GM19238 (cell line): ENCODE measurements around the gene SOX15.
"Not testable (repeated sequence)": the region's sequence is repeated elsewhere in the genome, so short reads cannot be mapped to it uniquely, and the experiment has no call there.

Experiments used
- DNase-seq: peaks from one replicate; pipeline ENCODE4 v3.0.0; 2011; ENCODE audit warnings: low spot score; ENCODE audit not compliant: insufficient read length

The SOX15 gene

GRCh38 chr17:7589891-7590691 lies at the start of gene SOX15:
SOX15 (minus strand) TSS chr17:7590094; CDS start chr17:7589676, 418 bp downstream.
- DNase-seq: no peak

- no peak for DNase-seq
Observed at GRCh38 chr17:7636163-7636562, 46.3 kb upstream of the SOX15 start.

- DNase-seq: no peak
Observed at GRCh38 chr17:7634384-7634783, 44.5 kb upstream of the SOX15 start.

GRCh38 chr17:7633093-7633492 lies 43.2 kb upstream of the SOX15 start:
- DNase-seq: no peak

- DNase-seq: peak; percentile 50
Observed at GRCh38 chr17:7632492-7632894, 42.6 kb upstream of the SOX15 start.

- DNase-seq: no peak
Observed at GRCh38 chr17:7631398-7632380, 41.8 kb upstream of the SOX15 start.

GRCh38 chr17:7629939-7630571 lies 40.2 kb upstream of the SOX15 start, which contains the start of gene SHBG:
SHBG (plus strand) TSS chr17:7630135; CDS start chr17:7630173, 38 bp downstream.
- DNase-seq: no peak

GRCh38 chr17:7627250-7628121 lies 37.6 kb upstream of the SOX15 start, which contains the start of gene SAT2:
SAT2 (minus strand) TSS chr17:7627821; CDS start chr17:7627635, 186 bp downstream.
- peak; percentile 97 for DNase-seq

GRCh38 chr17:7626956-7627249 lies 37.0 kb upstream of the SOX15 start:
- no peak for DNase-seq

GRCh38 chr17:7626307-7626706 lies 36.4 kb upstream of the SOX15 start:
- no peak for DNase-seq

- DNase-seq: not testable (repeated sequence)
Observed at GRCh38 chr17:7625749-7626148, 35.9 kb upstream of the SOX15 start.

- DNase-seq: no peak
Observed at GRCh38 chr17:7623661-7624060, 33.8 kb upstream of the SOX15 start.

- DNase-seq: no peak
Observed at GRCh38 chr17:7620835-7621234, 30.9 kb upstream of the SOX15 start.

- DNase-seq: no peak
Observed at GRCh38 chr17:7618608-7619007, 28.7 kb upstream of the SOX15 start.

- DNase-seq: no peak
Observed at GRCh38 chr17:7615265-7615747, 25.4 kb upstream of the SOX15 start.

- peak; percentile 98 for DNase-seq
Observed at GRCh38 chr17:7614425-7615264, 24.8 kb upstream of the SOX15 start, which contains the start of gene FXR2. FXR2 (minus strand) TSS chr17:7614897; CDS start chr17:7614532, 365 bp downstream.

GRCh38 chr17:7613769-7614424 lies 24.0 kb upstream of the SOX15 start:
- no peak for DNase-seq

- no peak for DNase-seq
Observed at GRCh38 chr17:7612294-7612640, 22.4 kb upstream of the SOX15 start.
